ENCODE data around the gene TMCC3. TPM values are rescaled to one million over a fixed set of nuclear protein-coding genes. Genes with fewer than 3 reads are reported as not detected.
A peak's percentile ranks its signal among the peaks of the same experiment; 100 is the strongest.

Gene TMCC3
- total RNA-seq, 1 donor from 2014 or later: 48.1 TPM

DNA sequence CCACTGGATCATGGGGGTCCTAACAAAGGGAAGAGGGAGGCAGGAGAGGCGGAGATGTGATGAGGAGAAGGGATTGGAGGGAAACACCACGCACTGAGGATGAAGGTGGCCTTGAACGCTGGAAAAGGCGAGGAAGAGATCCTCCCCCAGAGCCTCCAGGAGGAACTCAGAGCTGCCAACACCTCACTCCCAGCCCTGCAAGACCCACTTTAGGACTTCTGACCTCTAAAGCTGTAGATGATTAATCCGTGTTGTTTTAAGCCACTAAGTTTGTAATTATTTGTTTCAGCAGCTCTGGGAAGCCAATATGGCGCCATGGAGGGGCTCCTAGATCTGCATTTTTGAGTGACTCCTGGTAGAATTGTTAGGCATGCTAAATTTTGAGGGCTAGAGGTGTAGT, 116.1 kb downstream of the TMCC3 start:
- peaks cover 2% of the 10 kb centered on the region for H3K4me1 Mint-ChIP-seq (ENCODE audit: unreplicated experiment)
- no peak overlapping the region for H3K27ac Mint-ChIP-seq (ENCODE audit: unreplicated experiment)
- TF ChIP-seq, protein P1, sequence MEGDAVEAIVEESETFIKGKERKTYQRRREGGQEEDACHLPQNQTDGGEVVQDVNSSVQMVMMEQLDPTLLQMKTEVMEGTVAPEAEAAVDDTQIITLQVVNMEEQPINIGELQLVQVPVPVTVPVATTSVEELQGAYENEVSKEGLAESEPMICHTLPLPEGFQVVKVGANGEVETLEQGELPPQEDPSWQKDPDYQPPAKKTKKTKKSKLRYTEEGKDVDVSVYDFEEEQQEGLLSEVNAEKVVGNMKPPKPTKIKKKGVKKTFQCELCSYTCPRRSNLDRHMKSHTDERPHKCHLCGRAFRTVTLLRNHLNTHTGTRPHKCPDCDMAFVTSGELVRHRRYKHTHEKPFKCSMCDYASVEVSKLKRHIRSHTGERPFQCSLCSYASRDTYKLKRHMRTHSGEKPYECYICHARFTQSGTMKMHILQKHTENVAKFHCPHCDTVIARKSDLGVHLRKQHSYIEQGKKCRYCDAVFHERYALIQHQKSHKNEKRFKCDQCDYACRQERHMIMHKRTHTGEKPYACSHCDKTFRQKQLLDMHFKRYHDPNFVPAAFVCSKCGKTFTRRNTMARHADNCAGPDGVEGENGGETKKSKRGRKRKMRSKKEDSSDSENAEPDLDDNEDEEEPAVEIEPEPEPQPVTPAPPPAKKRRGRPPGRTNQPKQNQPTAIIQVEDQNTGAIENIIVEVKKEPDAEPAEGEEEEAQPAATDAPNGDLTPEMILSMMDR (IDR thresholded peaks at IDR 0.05; ENCODE audit: unreplicated experiment): no peak
- no peak overlapping the region for H3K4me3 Mint-ChIP-seq (ENCODE audit: unreplicated experiment)
- peaks cover 2% of the 10 kb centered on the region for H3K27me3 Mint-ChIP-seq (ENCODE audit: unreplicated experiment)
- H3K9me3 Mint-ChIP-seq (ENCODE audit: unreplicated experiment): no peaks in the 10 kb centered on the region
- H3K36me3 Mint-ChIP-seq (ENCODE audit: low read depth, unreplicated experiment): no peaks in the 10 kb centered on the region
- DNase-seq (ENCODE audit: low spot score): no peak

DNA sequence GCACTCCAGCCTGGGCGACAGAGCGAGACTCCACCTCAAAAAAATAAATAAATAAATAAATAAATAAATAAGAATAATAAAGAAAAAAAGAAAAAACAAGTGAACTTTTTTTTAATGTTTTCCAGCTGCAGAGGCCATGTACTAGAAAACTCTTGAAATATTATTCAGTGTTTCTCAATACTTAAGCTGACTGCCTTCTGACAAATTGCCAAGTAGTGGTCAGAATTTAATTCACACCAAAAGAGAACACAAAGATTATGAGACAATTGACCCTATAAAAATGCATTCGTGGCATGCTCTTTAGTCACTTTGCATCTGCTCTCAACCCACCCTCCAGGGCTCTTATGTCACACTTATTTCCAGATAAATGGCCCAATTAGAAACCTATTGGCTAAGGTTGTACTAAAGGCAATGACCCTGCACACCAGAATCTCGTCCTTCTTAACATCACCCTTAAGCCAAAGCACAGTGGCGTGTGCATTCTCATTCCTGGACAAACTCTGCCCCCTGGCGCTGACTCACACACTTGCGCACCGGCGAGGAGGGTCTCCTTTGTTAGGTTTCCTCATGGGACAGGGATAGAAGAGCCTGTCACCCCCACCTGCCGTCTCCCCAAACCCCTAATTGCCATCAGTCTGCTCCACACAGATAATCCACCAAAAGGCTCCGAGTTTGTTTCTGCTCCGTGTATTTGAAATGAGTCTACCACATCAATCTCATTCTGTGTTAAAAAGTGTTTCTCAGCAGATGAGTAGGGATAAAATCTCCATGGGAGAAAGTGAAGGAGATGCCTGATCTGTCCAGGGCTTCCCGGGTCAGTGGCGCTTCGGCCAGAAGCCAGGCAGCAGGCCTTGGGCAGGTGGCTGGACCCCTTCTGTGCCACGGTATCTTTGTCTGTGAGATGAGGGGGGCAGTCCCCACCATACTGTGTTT, 117.6 kb downstream of the TMCC3 start:
- H3K36me3 Mint-ChIP-seq (ENCODE audit: low read depth, unreplicated experiment): no peaks in the 10 kb centered on the region
- H3K27me3 Mint-ChIP-seq (ENCODE audit: unreplicated experiment): peaks cover 2% of the 10 kb centered on the region
- H3K4me1 Mint-ChIP-seq (ENCODE audit: unreplicated experiment): peaks cover 6% of the 10 kb centered on the region
- TF ChIP-seq, protein P1 (IDR thresholded peaks at IDR 0.05; ENCODE audit: unreplicated experiment): peak; percentile 76
- H3K4me3 Mint-ChIP-seq (ENCODE audit: unreplicated experiment): no peak overlapping the region
- DNase-seq (ENCODE audit: low spot score): peak; percentile 87
- no peaks in the 10 kb centered on the region for H3K9me3 Mint-ChIP-seq (ENCODE audit: unreplicated experiment)
- H3K27ac Mint-ChIP-seq (ENCODE audit: unreplicated experiment): no peak overlapping the region

DNA sequence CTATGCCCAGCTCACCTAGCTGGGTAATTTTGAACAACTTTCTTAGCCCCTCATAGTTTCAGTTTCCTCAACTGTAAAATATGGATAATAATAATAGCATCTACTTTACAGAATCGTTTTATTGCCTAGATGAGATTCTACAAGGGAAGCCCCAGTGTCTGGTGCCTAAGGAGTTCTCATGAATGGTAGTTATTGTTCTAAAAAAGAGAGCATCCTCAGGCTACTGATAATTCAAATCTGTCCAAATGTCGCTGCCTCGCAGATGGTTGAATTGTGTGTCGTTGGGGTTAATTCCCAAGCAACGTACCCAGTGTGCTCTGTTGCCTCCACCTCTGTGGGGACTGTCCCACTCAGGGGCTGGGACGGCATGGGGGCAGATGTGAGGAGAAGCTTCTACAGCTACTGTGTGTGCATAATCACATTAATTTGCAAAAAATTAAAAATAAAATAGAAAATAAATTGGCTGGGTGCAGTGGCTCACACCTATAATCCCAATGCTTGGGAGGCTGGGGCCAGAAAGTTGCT, 119.1 kb downstream of the TMCC3 start:
- no peaks in the 10 kb centered on the region for H3K9me3 Mint-ChIP-seq (ENCODE audit: unreplicated experiment)
- no peak for DNase-seq (ENCODE audit: low spot score)
- H3K4me1 Mint-ChIP-seq (ENCODE audit: unreplicated experiment): peaks cover 6% of the 10 kb centered on the region
- H3K27ac Mint-ChIP-seq (ENCODE audit: unreplicated experiment): no peak overlapping the region
- no peak overlapping the region for H3K4me3 Mint-ChIP-seq (ENCODE audit: unreplicated experiment)
- peaks cover 2% of the 10 kb centered on the region for H3K27me3 Mint-ChIP-seq (ENCODE audit: unreplicated experiment)
- H3K36me3 Mint-ChIP-seq (ENCODE audit: low read depth, unreplicated experiment): no peaks in the 10 kb centered on the region
- TF ChIP-seq, protein P1 (IDR thresholded peaks at IDR 0.05; ENCODE audit: unreplicated experiment): no peak

DNA sequence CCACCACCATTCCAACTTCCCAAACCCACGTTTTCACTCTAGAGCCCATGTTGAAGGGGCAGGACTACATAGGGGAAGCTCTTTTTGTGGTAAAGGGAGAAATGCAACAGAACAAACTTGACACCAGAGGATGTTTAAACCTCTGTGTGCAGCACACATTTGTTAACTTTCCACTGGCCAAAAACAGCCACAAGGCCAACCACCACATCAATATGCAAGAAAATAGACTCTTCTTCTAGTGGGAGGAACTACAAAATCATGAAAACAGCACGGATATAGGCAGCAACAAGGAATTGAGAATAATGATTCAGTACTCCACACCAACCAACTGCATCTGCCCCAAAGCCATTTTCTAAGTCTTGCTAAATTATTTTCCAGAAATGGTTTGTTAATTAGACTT, 124.4 kb downstream of the TMCC3 start:
- peaks cover 4% of the 10 kb centered on the region for H3K27me3 Mint-ChIP-seq (ENCODE audit: unreplicated experiment)
- H3K27ac Mint-ChIP-seq (ENCODE audit: unreplicated experiment): no peak overlapping the region
- TF ChIP-seq, protein P1 (IDR thresholded peaks at IDR 0.05; ENCODE audit: unreplicated experiment): no peak
- no peaks in the 10 kb centered on the region for H3K36me3 Mint-ChIP-seq (ENCODE audit: low read depth, unreplicated experiment)
- peaks cover 6% of the 10 kb centered on the region for H3K4me1 Mint-ChIP-seq (ENCODE audit: unreplicated experiment)
- no peak for DNase-seq (ENCODE audit: low spot score)
- H3K4me3 Mint-ChIP-seq (ENCODE audit: unreplicated experiment): no peak overlapping the region
- no peaks in the 10 kb centered on the region for H3K9me3 Mint-ChIP-seq (ENCODE audit: unreplicated experiment)

Small RNA genes lying within 50 kb of the gene (microRNA-seq; reads per million reads assigned to microRNA genes)
- gene MIR5700 (ENCODE audit: unreplicated experiment): not detected

Other genes with a start within 250 kb of the TMCC3 start
- gene CEP83, start 190.7 kb downstream of the TMCC3 start, total RNA-seq (ENCODE audit: unreplicated experiment): 18.6 TPM

All from endothelial cell (in vitro differentiated cells).